Natural killer cell treated with Interleukin-12 subunit alpha and Interleukin-12 subunit beta and Interleukin-15 and Interleukin-18, amount 100 ng/mL, for 72 hours (primary cell): Measurements from ENCODE around the gene MC4R. TPM values are rescaled to one million over a fixed set of nuclear protein-coding genes. Genes with fewer than 3 reads are reported as not detected.
"Not testable (repeated sequence)": the region's sequence is repeated elsewhere in the genome, so short reads cannot be mapped to it uniquely, and the experiment has no call there.

Experiments used
- ATAC-seq, 2 donors: fragments of 150-1000 bp; cut with Tn5 transposase in 1 of 2; sonication (Bioruptor Pico), chemical (Tn5 transposase) in 1 of 2; 2 replicates each; pipeline ENCODE4 v1.10.0; 2021
- DNase-seq: peaks from one replicate; pipeline ENCODE4 v3.0.0; 2022; ENCODE audit warnings: low spot score
- H3K27ac Mint-ChIP-seq, 2 donors: 1 replicate in 1 of 2; 2 replicates in 1 of 2; pipeline ENCODE4 v1.8.0; 2022; ENCODE audit warnings: mixed read lengths in 2 of 2, mild to moderate bottlenecking in 1 of 2, moderate library complexity in 1 of 2
- H3K27me3 Mint-ChIP-seq, 2 donors: 1 replicate in 1 of 2; 2 replicates in 1 of 2; pipeline ENCODE4 v1.8.0; 2022; ENCODE audit warnings: mixed read lengths in 2 of 2
- H3K36me3 Mint-ChIP-seq: one replicate; pipeline ENCODE4 v1.8.0; 2022; ENCODE audit warnings: mixed read lengths
- H3K4me1 Mint-ChIP-seq, 2 donors: 1 replicate in 1 of 2; 2 replicates in 1 of 2; pipeline ENCODE4 v1.8.0; 2022; ENCODE audit warnings: low read depth in 2 of 2, mixed read lengths in 2 of 2, mild to moderate bottlenecking in 1 of 2
- H3K4me3 Mint-ChIP-seq: one replicate; pipeline ENCODE4 v1.8.0; 2022; ENCODE audit warnings: mixed read lengths
- H3K9me3 Mint-ChIP-seq: 2 replicates; pipeline ENCODE4 v1.8.0; 2022; ENCODE audit warnings: mixed read lengths
- total RNA-seq, 2 donors: library from RNA; stranded (reverse); gene quantifications; one replicate each; pipeline ENCODE4 v1.2.3, GENCODE V29; 2022

Gene MC4R
- not detected for total RNA-seq

DNA sequence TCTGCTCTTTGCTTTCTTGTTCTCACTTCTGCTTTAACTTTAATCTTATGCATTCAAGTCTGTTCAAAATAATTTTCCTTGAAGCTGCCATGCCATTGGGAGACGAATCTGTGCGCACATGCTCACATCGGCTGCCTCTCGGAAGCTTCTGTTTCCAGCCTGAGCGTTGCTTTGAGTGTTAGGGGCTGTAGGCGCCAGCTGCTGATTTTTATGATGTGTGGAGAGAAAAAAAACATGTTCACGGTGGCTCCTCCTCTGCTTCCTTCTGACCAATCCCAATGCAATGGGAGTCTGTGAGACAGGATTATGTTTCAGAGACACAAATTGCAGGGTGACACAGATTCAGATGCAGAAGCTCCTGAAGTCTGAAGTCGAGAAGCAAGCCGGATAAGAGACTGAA lies at the start of gene MC4R:
Gene MC4R, minus strand, starts transcription at position 180 of the 400 bp plus-strand sequence. CDS start 426 bp downstream, outside the sequence.
- Mint-ChIP-seq H3K36me3 (no peaks in the 10 kb centered on the region), H3K4me1 (no peaks in the 10 kb centered on the region), H3K9me3 (peaks cover 7% of the 10 kb centered on the region), H3K27ac (no peak within 1 kb of the TSS), H3K27me3 (no peaks in the 10 kb centered on the region), H3K4me3 (no peak within 1 kb of the TSS)
- ATAC-seq: no peak
- no peak for DNase-seq

DNA sequence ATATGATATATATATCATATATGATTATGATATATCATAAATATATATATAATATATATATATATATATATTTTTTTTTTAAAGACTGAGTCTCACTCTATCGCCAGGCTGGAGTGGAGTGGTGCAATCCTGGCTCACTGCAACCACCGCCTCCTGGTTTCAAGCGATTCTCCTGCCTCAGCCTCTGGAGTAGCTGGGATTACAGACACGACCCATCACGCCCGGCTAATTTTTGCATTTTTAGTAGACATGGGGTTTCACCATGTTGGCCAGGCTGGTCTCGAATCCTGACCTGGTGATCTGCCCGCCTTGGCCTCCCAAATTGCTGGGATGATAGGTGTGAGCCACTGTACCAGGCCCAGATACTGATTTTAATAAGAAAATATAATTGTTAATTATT lies 49.7 kb upstream of the MC4R start:
- not testable (repeated sequence) for H3K27ac Mint-ChIP-seq, H3K9me3 Mint-ChIP-seq, H3K36me3 Mint-ChIP-seq, H3K27me3 Mint-ChIP-seq, H3K4me3 Mint-ChIP-seq, DNase-seq, ATAC-seq, H3K4me1 Mint-ChIP-seq

DNA sequence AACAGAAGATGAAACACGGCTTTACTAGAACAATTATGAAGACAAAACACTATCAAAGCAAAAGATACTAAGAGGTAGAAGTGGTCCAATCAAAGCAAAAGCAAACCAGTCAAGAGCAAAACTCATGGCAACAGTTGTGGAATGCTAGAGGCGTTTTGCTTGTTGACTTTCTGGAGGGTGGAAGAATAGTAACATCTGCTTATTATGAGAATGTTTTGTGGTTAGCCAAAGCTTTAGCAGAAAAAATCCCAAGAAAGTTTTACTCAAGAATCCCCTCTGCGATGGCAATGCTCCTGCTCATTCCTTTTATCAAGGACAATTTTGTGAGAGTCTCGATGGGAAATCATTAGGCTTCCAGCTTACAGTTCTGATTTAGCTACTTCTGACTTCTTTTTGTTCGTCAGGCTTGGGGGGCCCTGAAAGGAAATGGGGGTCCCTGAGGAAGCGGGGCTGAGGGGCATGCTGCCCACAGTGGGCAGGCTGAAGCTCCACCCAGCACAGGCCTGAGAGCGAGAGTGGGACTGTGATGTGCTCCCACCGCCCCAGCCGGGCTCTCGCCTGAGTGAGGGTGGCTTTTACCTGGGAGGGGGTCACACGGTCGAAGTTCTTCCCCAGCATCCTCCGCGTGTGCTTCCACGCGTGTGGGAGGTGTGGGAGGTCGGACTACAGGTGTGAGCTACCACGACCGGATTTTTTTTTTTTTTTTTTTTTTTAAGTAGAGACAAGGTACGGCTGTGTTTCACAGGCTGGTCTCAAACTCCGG lies 49.0 kb upstream of the MC4R start:
- ATAC-seq (no peak), DNase-seq (no peak)
- Mint-ChIP-seq H3K27me3 (no peaks in the 10 kb centered on the region), H3K4me3 (no peak overlapping the region), H3K27ac (no peak overlapping the region), H3K9me3 (peaks cover 6% of the 10 kb centered on the region), H3K4me1 (no peaks in the 10 kb centered on the region), H3K36me3 (no peaks in the 10 kb centered on the region)

DNA sequence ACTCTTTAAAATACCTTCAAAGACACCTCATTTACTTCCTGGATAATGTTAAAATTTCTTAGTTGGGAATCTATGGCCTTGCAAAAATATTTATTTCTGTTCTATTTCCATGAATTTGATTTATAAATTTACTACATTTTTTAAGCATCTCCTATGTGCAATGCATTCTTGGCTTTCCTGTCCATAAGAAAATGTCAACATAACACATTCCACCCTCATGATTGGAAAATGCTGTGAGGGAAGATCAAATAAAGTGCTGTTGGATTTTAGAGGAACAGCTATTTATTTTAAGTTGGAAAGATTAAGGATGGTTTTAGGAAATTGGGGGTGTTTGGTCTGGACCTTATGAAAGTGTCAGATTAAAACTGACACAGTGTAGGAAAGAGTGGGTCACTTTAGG lies 45.4 kb upstream of the MC4R start:
- Mint-ChIP-seq H3K9me3 (peaks cover 6% of the 10 kb centered on the region), H3K4me3 (no peak overlapping the region), H3K4me1 (no peaks in the 10 kb centered on the region), H3K27me3 (no peaks in the 10 kb centered on the region), H3K36me3 (no peaks in the 10 kb centered on the region), H3K27ac (no peak overlapping the region)
- no peak for DNase-seq
- ATAC-seq: no peak

DNA sequence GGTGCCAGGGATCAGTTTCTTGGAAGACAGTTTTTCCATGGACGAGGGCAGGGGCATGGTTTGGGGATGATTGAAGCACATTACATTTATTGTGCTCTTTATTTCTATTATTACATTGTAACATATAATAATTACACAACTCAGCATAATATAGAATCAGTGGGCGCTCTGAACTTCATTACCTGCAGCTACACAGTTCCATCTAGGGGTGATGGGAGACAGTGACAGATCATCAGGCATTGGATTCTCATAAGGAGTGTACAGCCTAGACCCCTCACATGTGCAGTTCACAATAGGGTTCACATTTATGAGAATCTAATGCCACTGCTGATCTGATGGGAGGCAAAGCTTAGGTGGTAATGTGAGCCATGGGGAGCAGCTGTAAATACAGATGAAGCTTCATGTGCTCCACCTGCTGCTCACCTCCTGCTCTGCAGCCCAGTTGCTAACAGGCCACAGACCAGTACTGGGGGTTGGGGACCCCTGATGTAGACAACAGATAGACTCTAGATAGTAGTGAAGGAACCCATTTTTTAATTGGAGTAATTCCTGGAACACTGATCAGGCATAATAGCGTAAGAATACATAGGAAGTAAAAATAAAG lies 41.5 kb upstream of the MC4R start:
- DNase-seq (no peak), ATAC-seq (no peak)
- H3K4me1 Mint-ChIP-seq: no peaks in the 10 kb centered on the region
- H3K9me3 Mint-ChIP-seq: no peaks in the 10 kb centered on the region
- H3K27me3 Mint-ChIP-seq: no peaks in the 10 kb centered on the region
- no peak overlapping the region for H3K4me3 Mint-ChIP-seq
- no peak overlapping the region for H3K27ac Mint-ChIP-seq
- H3K36me3 Mint-ChIP-seq: no peaks in the 10 kb centered on the region

DNA sequence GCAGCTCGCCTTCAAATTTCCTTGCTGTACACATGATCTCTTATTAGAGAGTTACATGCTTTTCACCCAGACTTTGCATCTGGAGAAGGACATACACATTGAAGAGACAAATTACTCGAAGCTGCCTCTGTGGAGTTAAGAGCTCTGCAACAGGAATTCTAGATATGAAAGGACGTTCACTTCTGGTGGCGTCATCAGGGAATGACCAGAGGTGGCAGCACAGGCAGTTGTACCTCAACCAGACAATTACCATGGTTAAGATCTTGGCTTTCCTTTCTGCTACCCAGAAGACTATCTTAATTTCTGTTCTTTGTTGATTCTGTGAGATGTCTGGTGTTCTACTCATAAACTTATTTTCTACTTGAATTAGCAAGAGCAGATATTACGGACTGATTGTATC lies 39.1 kb upstream of the MC4R start:
- ATAC-seq (no peak), DNase-seq (no peak)

DNA sequence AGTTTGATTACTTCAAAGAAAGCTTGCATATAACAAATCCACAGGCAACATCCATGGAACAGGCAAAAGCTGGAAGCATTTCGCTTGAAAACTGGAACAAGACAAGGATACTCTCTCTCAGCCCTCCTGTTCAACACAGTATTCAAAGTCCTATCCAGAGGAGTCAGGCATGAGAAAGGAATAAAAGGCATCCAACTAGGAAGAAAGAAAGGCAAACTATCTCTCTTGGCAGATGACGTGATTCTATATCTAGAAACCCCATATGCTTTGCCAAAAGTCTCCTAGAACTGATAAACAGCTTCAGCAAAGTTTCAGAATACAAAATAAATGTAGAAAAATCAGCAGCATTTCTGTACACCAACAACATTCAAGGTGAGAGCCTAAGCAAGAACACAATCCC lies 34.1 kb upstream of the MC4R start:
- H3K4me1 Mint-ChIP-seq: no peaks in the 10 kb centered on the region
- peaks cover 14% of the 10 kb centered on the region for H3K9me3 Mint-ChIP-seq
- no peaks in the 10 kb centered on the region for H3K36me3 Mint-ChIP-seq
- ATAC-seq: no peak
- H3K4me3 Mint-ChIP-seq: no peak overlapping the region
- H3K27me3 Mint-ChIP-seq: no peaks in the 10 kb centered on the region
- DNase-seq: no peak
- no peak overlapping the region for H3K27ac Mint-ChIP-seq

More for the DNA sequence above, 39.1 kb upstream of the MC4R start:
- Mint-ChIP-seq H3K4me3 (no peak overlapping the region), H3K27ac (no peak overlapping the region), H3K9me3 (peaks cover 13% of the 10 kb centered on the region), H3K36me3 (no peaks in the 10 kb centered on the region), H3K27me3 (no peaks in the 10 kb centered on the region), H3K4me1 (no peaks in the 10 kb centered on the region)

DNA sequence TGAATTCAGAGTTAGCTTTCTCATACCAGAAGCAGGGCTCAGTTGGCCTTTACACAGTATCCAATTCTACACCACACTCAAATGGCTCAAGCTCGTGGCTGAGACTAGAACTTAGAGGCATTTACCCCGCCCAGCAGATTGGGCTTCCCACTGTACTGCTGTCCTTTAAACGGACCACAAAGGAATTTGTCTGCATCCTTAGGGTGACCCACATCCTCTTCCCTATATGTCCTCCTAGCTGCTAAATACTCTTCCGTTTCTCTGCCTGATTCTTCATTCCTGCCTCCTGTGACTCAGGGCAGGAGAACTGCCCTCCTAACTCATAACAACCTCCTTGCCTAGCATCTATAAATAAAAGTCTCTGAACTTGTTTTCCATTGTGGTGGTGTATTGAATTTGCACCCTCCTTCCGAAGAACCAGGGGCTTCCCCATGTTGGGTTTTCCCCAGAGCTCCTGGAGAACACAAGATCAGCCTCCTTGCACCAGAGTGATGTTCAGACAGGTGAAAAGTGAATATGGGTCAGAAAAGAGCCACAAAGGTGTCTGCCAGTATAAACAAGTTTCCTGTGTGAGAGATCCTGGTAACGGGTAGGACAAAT lies 32.0 kb upstream of the MC4R start:
- no peak for ATAC-seq
- Mint-ChIP-seq H3K4me1 (no peaks in the 10 kb centered on the region), H3K9me3 (peaks cover 24% of the 10 kb centered on the region), H3K4me3 (no peak overlapping the region), H3K36me3 (no peaks in the 10 kb centered on the region), H3K27me3 (no peaks in the 10 kb centered on the region), H3K27ac (no peak overlapping the region)
- no peak for DNase-seq

DNA sequence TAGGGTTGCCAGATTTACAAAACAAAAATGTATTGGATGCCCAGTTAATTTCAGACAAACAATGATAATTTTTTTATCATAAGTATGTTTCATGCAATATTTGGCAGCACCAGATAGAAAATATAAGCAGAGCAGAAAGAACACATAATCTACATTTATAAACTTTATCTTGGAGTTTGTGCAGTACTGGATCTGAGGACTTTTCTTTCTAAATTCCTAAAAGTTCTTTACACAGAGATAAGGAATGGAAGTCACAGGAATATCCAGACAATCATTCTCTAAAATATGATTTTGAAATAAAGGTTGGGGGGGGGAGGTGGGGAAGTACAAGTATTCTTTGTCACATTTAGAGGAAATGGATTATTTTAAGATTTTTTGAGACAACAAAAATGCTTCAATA lies 28.8 kb upstream of the MC4R start:
- Mint-ChIP-seq H3K36me3 (no peaks in the 10 kb centered on the region), H3K9me3 (peaks cover 16% of the 10 kb centered on the region), H3K4me1 (no peaks in the 10 kb centered on the region), H3K27me3 (no peaks in the 10 kb centered on the region), H3K27ac (no peak overlapping the region), H3K4me3 (no peak overlapping the region)
- DNase-seq (no peak), ATAC-seq (no peak)

DNA sequence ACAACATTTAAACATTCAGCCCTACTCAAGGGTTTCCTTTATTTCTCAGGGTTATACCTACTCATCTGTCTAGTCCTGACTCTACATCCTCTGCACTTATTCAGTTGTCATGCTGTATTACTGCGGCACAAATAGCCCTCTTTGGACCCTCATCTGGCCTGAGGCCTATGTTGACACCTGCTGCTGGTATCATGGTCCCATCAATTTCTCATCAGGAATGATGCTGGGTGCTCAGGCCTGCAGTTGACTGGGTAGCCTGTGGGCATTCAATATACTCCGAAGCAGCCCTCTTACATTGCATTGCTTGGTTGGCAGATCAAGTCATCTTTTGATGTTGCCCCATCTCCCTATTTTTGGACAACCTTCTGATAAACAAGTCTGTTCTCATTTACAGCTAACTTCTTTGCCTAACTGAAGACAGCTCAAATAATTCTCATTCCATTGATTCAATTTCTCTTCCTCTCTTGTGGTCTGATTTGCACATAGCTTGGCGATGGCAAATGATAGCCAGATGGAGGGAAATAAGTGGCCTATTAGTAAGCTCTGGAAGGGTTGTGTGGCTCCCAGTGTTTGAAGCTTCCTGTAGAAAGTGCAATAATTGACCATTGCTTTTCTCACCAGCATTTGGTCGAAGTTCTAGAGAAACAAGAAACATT lies 19.1 kb upstream of the MC4R start:
- Mint-ChIP-seq H3K9me3 (peaks cover 8% of the 10 kb centered on the region), H3K27ac (no peak overlapping the region), H3K36me3 (no peaks in the 10 kb centered on the region), H3K4me1 (no peaks in the 10 kb centered on the region), H3K4me3 (no peak overlapping the region), H3K27me3 (no peaks in the 10 kb centered on the region)
- no peak for ATAC-seq
- no peak for DNase-seq

DNA sequence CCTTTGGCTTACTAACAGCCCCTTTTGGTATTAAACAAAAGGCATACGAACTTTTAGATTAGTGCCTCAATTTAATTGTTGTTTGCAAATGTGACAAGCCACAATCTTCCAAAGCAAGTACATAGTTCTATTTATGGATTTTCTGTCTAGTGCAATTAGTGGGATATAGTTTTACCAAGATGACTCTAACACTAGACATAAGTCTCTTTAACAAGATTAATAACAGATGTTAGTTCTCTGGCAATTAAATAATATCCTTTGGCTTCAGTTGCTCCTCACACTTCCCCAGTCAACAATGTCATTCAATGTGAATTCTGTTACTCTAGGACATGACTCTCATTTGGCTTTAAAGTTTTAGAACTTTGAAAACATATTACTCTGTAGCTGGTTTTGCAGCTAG lies 16.7 kb upstream of the MC4R start:
- no peaks in the 10 kb centered on the region for H3K4me1 Mint-ChIP-seq
- DNase-seq (no peak), ATAC-seq (no peak)
- H3K27me3 Mint-ChIP-seq: no peaks in the 10 kb centered on the region
- no peak overlapping the region for H3K4me3 Mint-ChIP-seq
- H3K36me3 Mint-ChIP-seq: no peaks in the 10 kb centered on the region
- H3K27ac Mint-ChIP-seq: no peak overlapping the region
- H3K9me3 Mint-ChIP-seq: peaks cover 3% of the 10 kb centered on the region

DNA sequence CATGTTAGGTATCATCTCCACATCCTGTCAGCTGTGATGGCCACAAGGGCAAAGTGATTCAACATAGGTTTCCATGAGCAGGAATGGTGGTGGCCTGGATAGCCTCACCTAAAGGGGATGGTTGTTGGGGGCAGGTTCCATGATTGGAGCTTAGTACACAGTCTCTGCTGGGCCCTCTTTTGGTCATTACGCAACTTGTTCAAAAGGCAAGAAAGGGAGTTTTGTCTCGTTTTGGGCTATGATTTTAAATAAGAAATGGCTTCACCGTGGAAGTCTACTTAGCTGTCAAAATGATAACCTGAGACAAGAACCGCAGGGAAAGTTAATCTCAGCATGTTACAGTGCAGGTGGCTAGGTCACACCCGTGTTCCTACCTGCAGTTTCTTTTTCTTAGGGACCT lies 13.1 kb upstream of the MC4R start:
- Mint-ChIP-seq H3K4me3 (no peak overlapping the region), H3K4me1 (no peaks in the 10 kb centered on the region)

DNA sequence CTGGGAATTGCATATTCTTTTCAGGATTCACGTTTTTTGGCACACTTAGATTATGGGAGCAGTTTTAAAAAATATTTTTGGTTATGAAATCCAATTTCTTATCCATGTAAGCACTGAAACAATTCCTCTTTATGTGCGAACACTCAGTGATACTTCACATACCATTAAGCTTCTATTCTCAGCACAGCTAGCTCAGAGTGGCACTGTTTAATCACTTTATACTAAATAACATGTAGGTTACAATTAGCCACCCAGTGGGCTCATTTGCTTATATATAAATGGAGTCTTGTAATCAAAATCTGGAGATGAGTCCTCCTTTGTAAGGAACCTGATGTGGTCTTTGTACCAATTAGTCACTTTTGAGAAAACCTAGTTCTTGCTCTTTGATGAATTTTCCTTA lies 11.3 kb upstream of the MC4R start:
- Mint-ChIP-seq H3K36me3 (no peaks in the 10 kb centered on the region), H3K27me3 (no peaks in the 10 kb centered on the region), H3K9me3 (no peaks in the 10 kb centered on the region), H3K4me3 (no peak overlapping the region), H3K4me1 (no peaks in the 10 kb centered on the region), H3K27ac (no peak overlapping the region)
- ATAC-seq (no peak), DNase-seq (no peak)

More for the DNA sequence above, 13.1 kb upstream of the MC4R start:
- Mint-ChIP-seq H3K27ac (no peak overlapping the region), H3K27me3 (no peaks in the 10 kb centered on the region), H3K9me3 (no peaks in the 10 kb centered on the region), H3K36me3 (no peaks in the 10 kb centered on the region)
- ATAC-seq (peak in 1 of 2 donors; percentile 24), DNase-seq (no peak)
